ENCODE results near the gene RNF2. TPM values are rescaled to one million over a fixed set of nuclear protein-coding genes. Genes with fewer than 3 reads are reported as not detected.

The RNF2 gene
- total and polyA plus RNA-seq, 10 of the 15 experiments (the other 5 are each of a cell fraction or from before 2014, with no cell fraction given) = 4.8 to 36.3 (median 15.1) TPM

DNA sequence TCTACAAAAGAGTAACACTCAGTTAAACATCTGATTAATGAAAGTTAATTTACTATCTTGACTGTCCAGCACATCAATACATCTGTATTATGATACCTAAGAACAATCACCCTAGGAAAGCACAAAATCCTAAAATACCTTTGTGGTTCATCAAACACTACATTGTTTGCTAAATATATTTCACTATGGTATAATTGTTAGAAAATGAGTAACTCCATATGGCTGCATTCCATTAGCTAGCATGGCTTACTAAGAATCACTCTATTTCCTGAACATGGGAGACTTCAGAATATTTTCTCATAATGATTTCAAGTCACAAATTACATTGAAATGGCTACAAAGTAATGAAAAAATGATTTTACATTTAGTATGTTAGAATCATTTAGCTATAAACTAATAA, 98.9 kb downstream of the RNF2 start:
- Histone ChIP-seq H4K20me1 (ENCODE audit: control insufficient read depth, insufficient read depth) (no peaks in the 10 kb centered on the region), H3K4me3 (no peak overlapping the region), H3K36me3 (ENCODE audit: control insufficient read depth in 2 of 2, insufficient read depth in 2 of 2, low read length in 1 of 2) (peaks cover 0 to 8% of the 10 kb centered on the region in 2 experiments; a peak in 2 of 4 replicates), H3K9ac (ENCODE audit: control insufficient read depth, insufficient read depth, low read length) (no peak overlapping the region), H3K27ac (ENCODE audit: control insufficient read depth, insufficient read depth) (no peak overlapping the region), H3K4me1 (ENCODE audit: control insufficient read depth, insufficient read depth, low read length) (no peaks in the 10 kb centered on the region), H3K79me2 (ENCODE audit: control insufficient read depth, insufficient read depth, low read length) (no peaks in the 10 kb centered on the region), H3K27me3 (replicated peaks in 1 of 2; ENCODE audit: control insufficient read depth in 2 of 2, insufficient read depth in 2 of 2, low read length in 1 of 2) (no peaks in the 10 kb centered on the region), H2AFZ (ENCODE audit: control insufficient read depth, low read depth, low read length) (no peak overlapping the region), H3K4me2 (ENCODE audit: control insufficient read depth, insufficient read depth) (no peak overlapping the region), H3K9me3 (replicated peaks; ENCODE audit: control insufficient read depth, insufficient read depth, low read length) (no peaks in the 10 kb centered on the region)
- FAIRE-seq (no peak), DNase-seq (ENCODE audit: low read depth, low spot score) (no peak), ATAC-seq (no peak)
- ChIA-PET CTCF (interaction anchor here (0.8 to 4.1 kb wide), 3 partner anchors 10 to 26 kb away, joined by 3 to 25 read pairs (median 5); no protein-coding TSS in a partner anchor), SMC1A (ENCODE audit: uncharacterized antibody, unreplicated experiment) (interaction anchor here (1.1 to 3.1 kb wide), 3 partner anchors 14 to 73 kb away, joined by 3 to 15 read pairs (median 3); no protein-coding TSS in a partner anchor), POLR2A (no interaction called here), RAD21 (ENCODE audit: unreplicated experiment) (interaction anchor here (1.3 kb wide), 1 partner anchor 26 kb away, joined by 3 read pairs; no protein-coding TSS in a partner anchor)
- BruUV-seq (replicated peaks) = no TSS peak
- intact Hi-C loops (cut with micrococcal nuclease; ENCODE audit: unreplicated experiment) (no loop called here), in situ Hi-C loops (cut with MboI) (no loop called here)
- no peak for TF ChIP-seq MEF2B (IDR thresholded peaks at IDR 0.05; ENCODE audit: partially characterized antibody, poor library complexity, severe bottlenecking)
- TF ChIP-seq TAF1 (IDR thresholded peaks at IDR 0.05; ENCODE audit: borderline replicate concordance, low read depth, low read length) = no peak
- no peak for TF ChIP-seq RAD51 (IDR thresholded peaks at IDR 0.05)
- TF ChIP-seq ZNF24 (IDR thresholded peaks at IDR 0.05) = no peak
- TF ChIP-seq KDM1A (IDR thresholded peaks at IDR 0.05; ENCODE audit: borderline replicate concordance) = no peak
- no peak for TF ChIP-seq NR2C1 (IDR thresholded peaks at IDR 0.05)
- TF ChIP-seq, protein P1, sequence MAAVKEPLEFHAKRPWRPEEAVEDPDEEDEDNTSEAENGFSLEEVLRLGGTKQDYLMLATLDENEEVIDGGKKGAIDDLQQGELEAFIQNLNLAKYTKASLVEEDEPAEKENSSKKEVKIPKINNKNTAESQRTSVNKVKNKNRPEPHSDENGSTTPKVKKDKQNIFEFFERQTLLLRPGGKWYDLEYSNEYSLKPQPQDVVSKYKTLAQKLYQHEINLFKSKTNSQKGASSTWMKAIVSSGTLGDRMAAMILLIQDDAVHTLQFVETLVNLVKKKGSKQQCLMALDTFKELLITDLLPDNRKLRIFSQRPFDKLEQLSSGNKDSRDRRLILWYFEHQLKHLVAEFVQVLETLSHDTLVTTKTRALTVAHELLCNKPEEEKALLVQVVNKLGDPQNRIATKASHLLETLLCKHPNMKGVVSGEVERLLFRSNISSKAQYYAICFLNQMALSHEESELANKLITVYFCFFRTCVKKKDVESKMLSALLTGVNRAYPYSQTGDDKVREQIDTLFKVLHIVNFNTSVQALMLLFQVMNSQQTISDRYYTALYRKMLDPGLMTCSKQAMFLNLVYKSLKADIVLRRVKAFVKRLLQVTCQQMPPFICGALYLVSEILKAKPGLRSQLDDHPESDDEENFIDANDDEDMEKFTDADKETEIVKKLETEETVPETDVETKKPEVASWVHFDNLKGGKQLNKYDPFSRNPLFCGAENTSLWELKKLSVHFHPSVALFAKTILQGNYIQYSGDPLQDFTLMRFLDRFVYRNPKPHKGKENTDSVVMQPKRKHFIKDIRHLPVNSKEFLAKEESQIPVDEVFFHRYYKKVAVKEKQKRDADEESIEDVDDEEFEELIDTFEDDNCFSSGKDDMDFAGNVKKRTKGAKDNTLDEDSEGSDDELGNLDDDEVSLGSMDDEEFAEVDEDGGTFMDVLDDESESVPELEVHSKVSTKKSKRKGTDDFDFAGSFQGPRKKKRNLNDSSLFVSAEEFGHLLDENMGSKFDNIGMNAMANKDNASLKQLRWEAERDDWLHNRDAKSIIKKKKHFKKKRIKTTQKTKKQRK (IDR thresholded peaks at IDR 0.05; ENCODE audit: low read depth, low read length) = no peak
- TF ChIP-seq IKZF1 (conservative IDR thresholded peaks at IDR 0.05) = no peak
- no peak for TF ChIP-seq MAX (IDR thresholded peaks at IDR 0.05; ENCODE audit: low read depth, low read length)
- no peak for TF ChIP-seq ATF7 (IDR thresholded peaks at IDR 0.05; ENCODE audit: low read depth)
- no peak for TF ChIP-seq TCF7 (IDR thresholded peaks at IDR 0.05; ENCODE audit: borderline replicate concordance)
- no peak for TF ChIP-seq STAT3 (IDR thresholded peaks at IDR 0.05; ENCODE audit: low read depth, low read length)
- no peak for TF ChIP-seq EP300 (IDR thresholded peaks at IDR 0.05; ENCODE audit: borderline replicate concordance in 1 of 2, control insufficient read depth in 1 of 2, low read depth in 2 of 2, low read length in 2 of 2)

All from GM12878 (cell line).